Measurements from ENCODE around the gene LINGO3. TPM values are rescaled to one million over a fixed set of nuclear protein-coding genes. Genes with fewer than 3 reads are reported as not detected.

The LINGO3 gene
- total RNA-seq, 4 donors from 2014 or later, result not detected

DNA sequence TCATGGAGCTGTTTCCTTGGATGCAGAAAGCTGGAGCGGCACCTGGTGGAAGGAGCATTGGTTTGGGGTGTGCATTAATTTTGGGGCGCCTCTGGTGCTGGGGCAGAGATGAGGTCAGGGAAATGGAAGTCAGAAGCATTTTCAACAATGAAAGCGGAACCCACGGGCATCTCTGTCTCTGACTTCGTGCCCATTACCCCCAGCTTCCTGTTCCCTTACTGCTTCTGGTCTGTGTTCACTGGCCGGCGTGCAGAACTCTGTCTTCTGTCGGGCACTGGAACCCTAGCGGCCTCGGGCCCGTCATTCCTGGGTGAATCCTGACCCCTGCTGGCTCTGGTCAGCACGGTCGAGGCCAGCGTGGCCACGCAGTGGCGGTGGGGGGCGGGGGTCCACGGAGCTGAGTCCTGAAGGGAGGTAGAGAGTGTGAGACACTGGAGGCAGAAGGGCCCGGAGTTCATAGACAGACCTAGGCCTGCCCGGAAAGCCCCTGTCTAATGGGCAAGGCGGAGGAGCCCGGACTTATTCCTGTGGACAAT lies 7.9 kb upstream of the LINGO3 start:
- TF ChIP-seq, protein P1, sequence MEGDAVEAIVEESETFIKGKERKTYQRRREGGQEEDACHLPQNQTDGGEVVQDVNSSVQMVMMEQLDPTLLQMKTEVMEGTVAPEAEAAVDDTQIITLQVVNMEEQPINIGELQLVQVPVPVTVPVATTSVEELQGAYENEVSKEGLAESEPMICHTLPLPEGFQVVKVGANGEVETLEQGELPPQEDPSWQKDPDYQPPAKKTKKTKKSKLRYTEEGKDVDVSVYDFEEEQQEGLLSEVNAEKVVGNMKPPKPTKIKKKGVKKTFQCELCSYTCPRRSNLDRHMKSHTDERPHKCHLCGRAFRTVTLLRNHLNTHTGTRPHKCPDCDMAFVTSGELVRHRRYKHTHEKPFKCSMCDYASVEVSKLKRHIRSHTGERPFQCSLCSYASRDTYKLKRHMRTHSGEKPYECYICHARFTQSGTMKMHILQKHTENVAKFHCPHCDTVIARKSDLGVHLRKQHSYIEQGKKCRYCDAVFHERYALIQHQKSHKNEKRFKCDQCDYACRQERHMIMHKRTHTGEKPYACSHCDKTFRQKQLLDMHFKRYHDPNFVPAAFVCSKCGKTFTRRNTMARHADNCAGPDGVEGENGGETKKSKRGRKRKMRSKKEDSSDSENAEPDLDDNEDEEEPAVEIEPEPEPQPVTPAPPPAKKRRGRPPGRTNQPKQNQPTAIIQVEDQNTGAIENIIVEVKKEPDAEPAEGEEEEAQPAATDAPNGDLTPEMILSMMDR (IDR thresholded peaks at IDR 0.05; ENCODE audit: low read depth), result no peak

- TF ChIP-seq, protein P1 (IDR thresholded peaks at IDR 0.05; ENCODE audit: low read depth), result no peak
These were observed 7.3 kb upstream of the LINGO3 start for GRCh38 chr19:2315121-2315817.

GRCh38 chr19:2312820-2313501 lies 5.0 kb upstream of the LINGO3 start:
- TF ChIP-seq, protein P1 (IDR thresholded peaks at IDR 0.05; ENCODE audit: low read depth), result no peak

DNA sequence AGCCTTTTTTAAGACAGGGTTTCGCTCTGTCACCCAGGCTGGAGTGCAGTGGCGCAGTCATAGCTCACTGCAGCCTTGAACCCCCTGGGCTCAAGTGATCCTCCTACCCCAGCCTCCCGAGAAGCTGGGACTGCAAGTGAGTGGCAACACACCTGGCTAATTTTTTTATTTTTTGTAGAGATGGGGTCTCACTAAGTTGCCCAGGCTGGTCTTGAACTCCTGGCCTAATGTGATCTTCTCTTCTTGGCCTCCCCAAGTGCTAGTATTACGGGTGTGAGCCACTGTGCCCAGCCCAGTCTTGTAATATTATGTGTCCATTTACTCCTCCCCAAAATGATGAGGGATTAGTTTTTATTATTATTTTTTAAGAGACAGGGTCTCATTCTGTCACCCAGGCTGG lies 3.1 kb upstream of the LINGO3 start:
- TF ChIP-seq, protein P1 (IDR thresholded peaks at IDR 0.05; ENCODE audit: low read depth), result no peak

- TF ChIP-seq, protein P1 (IDR thresholded peaks at IDR 0.05; ENCODE audit: low read depth), result no peak
These were observed 1.9 kb upstream of the LINGO3 start for GRCh38 chr19:2309734-2310362.

DNA sequence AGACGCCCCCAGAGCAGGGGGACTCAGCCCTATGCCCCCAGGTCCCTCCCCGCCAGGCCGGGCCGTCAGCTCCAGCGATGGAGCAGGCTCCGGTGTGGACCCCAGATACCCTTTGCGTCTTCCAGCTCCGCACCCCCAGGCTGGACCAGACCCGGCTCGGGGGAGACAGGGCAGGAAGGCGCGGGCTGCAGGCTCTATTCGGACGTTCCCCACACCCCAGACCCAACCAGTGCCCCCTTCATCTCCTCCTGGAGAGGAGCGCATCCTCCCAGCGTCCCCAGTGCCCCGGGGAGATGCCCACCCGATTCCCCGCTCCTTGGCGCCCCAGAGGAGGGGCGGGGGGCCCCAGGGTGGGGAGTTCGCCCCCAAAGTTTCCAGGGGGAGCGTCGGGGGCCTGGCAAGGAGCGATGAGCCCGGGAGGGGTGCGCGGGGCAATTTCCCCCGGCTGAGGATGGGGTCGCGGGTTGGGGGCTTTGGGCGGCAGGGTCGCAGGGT lies 389 bp downstream of the LINGO3 start:
- TF ChIP-seq, protein P1 (IDR thresholded peaks at IDR 0.05; ENCODE audit: low read depth), result no peak

DNA sequence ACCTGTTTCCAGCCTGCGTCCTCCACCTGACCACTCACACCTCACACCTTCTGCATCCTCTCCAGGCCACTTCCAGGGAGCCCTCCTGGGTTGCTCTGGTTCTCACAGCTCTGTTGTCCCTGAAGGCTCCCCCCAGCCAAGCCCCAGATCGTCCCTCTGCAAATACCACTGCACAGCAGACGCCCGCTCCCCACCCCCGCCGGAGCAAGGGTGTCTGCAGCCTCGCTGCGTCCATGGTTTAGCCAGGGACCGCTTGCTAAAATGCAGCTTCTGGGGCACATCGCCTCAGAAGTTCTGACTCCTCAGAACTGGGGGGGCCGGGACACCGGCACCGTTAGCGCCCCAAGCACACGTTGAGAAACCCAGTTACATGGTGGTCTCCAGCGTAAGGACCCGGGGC lies 983 bp downstream of the LINGO3 start:
- TF ChIP-seq, protein P1 (IDR thresholded peaks at IDR 0.05; ENCODE audit: low read depth), result no peak

All from subcutaneous adipose tissue (tissue), 4 donors.